Activated effector memory CD4-positive, alpha-beta T cell treated with Interleukin-2 at 50 U/mL for 16 hours (primary cell): ENCODE results near the gene VASP.
A peak's percentile ranks its signal among the peaks of the same experiment; 100 is the strongest.

Experiments
- DNase-seq: peaks from one replicate; pipeline ENCODE4 v3.0.0-alpha.2; 2020

The VASP gene

DNA sequence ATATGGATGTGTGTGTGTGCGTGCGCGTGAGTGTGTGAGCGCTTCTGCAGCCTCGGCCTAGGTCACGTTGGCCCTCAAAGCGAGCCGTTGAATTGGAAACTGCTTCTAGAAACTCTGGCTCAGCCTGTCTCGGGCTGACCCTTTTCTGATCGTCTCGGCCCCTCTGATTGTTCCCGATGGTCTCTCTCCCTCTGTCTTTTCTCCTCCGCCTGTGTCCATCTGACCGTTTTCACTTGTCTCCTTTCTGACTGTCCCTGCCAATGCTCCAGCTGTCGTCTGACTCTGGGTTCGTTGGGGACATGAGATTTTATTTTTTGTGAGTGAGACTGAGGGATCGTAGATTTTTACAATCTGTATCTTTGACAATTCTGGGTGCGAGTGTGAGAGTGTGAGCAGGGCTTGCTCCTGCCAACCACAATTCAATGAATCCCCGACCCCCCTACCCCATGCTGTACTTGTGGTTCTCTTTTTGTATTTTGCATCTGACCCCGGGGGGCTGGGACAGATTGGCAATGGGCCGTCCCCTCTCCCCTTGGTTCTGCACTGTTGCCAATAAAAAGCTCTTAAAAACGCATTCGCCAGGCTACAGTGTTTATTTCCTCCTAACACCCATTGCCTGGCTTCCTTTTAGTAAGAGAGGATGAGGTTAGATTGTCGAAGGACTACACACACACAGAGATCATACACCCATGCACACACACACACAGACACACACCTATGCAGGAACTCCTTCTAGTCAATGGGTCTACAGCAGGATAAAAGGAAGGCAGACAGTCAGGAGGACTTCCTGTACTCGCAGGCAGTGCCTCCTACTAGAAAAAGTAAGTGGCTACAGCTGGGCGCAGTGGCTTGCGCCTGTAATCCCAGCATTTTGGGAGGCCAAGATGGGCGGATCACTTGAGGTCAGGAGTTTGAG, 32.4 kb upstream of the VASP start:
- DNase-seq, result no peak

DNA sequence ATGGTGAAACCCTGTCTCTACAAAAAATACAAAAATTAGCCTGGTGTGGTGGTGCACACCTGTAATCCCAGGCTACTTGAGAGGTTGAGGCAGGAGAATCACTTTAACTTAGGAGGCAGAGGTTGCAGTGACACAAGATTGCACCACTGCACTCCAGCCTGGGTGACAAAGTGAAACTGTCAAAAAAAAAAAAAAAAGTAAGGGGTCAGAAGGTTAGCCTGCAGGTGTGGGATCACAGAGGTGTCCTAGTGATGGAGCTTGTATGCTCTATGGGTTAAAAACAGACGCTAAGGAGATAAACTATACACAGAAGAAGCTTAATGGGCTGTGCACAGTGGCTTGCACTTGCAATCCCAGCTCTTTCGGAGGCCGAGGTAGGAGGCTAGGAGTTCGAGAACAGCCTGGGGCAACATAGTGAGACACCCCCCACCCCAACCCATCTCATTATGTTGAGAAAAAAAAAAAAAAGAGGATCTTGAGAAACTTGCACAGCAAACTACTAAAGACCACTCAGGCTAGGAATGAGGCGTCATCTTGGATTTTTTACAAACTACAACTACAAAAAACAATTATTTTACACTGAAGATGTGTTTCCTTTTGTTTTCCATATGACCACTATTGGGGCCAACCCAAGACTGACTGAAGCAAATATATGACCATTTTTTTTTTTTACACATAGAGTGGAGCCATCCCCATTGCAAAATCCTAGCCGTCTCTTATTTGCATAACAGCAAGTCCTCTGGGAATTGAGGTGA, 31.6 kb upstream of the VASP start:
- DNase-seq, result no peak

DNA sequence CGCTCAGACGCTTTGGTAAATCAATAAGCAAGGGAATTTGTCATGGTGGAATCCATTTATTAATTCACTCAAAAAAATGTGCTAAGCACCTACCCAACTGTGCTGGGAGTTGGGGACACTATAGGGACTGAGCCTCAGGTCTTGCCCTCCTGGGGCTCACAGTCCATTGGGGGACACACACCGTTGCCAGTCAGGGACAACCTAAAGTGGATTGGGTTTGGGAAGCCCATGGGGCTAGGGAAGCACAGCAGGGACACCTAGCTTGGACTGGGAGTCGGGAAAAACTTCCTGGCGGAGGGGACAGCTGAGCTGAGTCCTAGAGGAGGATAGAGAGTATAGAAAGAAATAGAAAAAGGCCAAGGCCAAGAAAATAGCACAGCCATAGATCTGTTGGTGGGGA, 31.0 kb upstream of the VASP start:
- no peak for DNase-seq

GRCh38 chr19:45477186-45477585, 30.1 kb upstream of the VASP start:
- no peak for DNase-seq

GRCh38 chr19:45477713-45478453, 29.4 kb upstream of the VASP start:
- DNase-seq, result no peak

DNA sequence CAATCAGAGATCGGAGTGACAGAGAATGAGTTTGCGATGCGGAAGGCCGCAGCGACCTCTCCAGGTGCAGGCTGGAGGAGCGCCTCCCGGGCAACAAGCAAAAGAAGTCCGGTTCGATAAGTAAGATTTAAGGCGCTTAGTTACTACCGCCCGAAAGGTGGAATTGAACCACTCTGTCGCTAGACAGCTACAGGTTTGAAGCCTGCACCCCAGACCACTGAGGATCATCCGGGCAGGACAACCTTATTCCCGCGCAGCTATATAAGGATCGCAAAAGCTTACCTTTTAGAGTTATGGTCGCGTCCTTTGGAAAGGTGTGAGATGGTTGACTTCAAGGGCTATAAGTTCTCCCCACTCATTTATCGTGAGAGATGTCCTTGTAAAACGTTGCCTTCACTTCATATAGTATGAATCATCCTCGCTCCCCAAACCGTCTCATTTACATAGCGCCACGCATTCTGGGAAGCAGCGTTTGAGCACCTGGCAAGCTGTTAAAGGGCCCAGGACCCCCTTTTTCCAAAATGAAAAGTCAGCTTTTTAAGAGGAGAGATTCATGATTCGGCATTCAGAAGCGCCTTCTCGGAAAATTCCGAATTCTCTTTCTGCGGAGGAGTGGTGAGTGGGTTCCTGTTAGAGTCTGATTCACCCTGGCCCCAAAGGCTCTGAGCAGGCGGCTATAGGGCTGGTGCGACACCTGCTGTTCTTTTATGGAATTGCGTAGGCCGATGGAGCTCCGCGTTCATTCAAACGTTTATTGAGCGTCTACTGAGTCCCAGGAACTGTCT, 28.6 kb upstream of the VASP start:
- peak; percentile 82 for DNase-seq

DNA sequence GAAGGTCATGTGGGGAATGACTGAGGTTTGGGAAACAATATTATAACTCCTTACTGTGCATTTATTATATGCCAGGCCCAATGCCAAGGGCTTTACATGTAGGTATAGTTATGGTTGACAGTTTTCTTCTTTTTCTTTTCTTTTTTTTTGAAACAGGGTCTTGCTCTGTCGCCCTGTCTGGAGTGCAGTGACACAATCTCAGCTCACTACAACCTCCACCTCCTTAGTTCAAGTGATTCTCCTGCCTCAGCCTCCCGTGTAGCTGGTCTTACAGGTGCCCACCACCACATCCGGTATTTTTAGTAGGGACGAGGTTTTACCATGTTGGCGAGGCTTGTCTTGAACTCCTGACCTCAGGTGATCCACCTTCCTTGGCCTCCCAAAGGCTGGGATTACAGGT, 24.2 kb upstream of the VASP start:
- DNase-seq, result no peak

GRCh38 chr19:45484273-45484945, 22.9 kb upstream of the VASP start:
- no peak for DNase-seq

DNA sequence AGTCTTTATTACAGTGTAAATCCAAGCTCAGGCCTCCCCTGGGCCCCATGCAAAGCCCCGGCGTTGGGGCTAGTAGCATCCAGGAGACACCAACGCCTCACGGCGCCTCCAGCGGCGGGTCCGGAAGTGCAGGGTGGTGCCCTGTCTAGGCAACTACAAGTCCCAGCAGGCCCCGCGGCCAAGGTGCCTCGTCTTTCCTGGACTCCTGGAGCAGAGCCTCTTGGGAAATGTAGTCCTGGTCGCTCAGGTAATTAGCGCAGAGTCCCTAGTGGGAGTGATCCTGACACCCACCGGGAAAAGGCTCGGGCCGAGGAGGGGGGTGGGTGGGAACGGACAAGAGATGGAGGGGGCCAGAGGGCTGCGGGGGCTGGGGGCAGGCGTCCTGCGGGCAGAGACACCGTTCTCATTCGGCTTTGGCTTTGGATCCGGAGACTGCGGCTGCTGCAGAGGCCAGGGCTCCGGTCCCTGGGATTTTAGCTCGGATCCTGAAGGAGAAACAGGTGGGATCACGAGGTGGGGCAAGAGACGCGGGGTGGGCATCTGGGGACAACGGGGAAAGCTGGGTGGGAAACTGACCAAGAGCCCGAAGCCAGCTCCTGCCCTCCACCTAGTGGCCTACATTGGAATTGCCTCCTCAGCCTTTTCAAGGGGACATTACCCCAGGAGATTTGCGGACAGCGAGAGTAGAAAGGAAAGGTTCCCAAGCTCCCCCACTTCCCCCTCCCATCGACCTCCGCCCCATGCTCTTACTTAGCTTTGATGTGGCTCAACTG, 21.8 kb upstream of the VASP start:
- peak; percentile 91 for DNase-seq

DNA sequence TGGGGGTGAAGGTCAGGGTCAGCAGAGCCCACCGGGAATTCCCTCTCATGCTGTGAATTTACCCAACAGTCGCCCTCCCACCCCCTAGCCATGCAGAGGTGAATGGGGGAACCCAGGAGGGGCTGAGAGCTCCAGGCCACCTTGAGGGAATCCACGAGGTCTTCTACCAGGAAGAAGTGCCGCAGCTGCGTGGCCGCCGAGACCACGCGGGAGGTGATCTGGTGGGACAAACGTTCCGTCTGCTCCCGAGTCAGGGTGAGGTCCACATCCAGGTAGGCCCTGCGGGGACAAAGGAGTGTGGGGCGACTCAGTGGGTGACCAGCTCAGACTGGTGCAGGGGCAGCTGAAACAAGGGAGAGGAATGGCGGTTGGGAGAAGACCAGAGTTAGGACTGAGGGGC, 18.6 kb upstream of the VASP start:
- no peak for DNase-seq

GRCh38 chr19:45489216-45489855, 17.9 kb upstream of the VASP start:
- DNase-seq, result no peak

GRCh38 chr19:45492137-45492626, 15.1 kb upstream of the VASP start:
- no peak for DNase-seq

- no peak for DNase-seq
Measured at GRCh38 chr19:45492627-45493470, 14.4 kb upstream of the VASP start.

DNA sequence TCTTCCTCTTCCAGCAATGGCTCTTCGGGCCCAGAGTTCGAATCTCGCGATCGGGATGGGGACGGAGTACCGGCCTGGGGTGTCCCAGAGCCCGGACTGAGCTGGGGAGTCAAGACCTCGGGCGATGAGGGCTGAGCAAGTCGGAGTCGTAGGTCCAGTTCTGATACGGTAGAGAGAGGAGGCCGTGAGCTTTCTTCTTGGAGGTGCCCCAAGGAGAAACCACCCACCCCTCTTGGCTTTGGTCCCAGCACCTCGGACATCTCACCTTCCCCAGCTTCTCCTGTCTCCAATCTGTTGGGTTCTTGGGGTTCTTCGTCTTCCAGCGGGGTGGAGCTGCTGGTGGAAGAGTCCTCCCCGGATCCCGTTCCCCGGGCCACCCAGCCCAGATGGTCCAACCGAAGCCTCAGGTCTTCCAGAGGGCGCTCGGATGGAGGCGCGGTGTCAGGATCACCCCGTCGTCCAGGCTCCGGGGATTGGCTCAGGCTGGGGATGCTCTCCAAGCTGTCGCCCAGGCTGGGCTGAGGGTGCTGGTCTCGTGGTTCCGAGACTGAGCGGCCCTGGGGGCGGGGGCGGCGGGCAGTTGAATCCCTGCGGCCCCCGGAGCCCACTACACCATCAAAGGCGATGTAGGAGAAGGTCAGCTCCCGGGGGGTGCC, 12.9 kb upstream of the VASP start:
- no peak for DNase-seq

DNA sequence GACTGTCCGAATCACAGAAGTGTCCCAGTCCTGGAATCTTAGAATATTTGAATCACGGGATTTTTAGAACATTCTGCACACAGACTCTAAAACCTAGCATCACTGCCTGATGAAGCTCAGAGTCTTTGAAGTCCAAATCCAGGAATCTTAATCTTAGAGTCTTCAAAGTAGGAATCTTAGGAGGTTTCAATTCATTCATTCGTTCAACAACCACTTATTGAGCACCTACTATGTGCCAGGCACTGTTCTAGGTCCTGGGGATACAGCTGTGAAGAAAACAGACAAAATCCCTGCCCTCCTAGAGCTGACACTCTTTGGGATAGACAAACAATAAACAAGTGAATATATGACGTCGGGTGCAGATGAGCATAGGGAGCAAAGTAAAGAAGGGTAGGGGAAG, 12.1 kb upstream of the VASP start:
- no peak for DNase-seq

GRCh38 chr19:45496349-45496953, 10.8 kb upstream of the VASP start:
- DNase-seq, result peak; percentile 27

DNA sequence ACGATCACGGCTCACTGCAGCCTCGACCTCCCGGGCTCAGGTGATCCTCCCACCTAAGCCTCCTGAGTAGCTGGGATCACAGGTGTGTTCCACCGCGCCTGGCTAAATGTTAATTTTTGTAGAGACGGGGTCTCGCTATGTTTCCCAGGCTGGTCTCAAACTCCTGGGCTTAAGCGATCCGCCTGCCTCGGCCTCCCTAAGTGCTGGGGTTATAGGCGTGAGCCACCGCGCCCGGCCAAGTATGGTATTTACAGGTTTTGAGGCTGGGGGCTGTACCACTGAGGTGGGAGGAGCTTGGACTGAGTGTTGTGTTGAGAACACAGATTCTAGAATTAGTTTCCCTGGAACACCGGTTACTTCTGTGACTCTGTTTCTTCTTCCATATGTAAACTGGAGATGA, 9.5 kb upstream of the VASP start:
- no peak for DNase-seq

DNA sequence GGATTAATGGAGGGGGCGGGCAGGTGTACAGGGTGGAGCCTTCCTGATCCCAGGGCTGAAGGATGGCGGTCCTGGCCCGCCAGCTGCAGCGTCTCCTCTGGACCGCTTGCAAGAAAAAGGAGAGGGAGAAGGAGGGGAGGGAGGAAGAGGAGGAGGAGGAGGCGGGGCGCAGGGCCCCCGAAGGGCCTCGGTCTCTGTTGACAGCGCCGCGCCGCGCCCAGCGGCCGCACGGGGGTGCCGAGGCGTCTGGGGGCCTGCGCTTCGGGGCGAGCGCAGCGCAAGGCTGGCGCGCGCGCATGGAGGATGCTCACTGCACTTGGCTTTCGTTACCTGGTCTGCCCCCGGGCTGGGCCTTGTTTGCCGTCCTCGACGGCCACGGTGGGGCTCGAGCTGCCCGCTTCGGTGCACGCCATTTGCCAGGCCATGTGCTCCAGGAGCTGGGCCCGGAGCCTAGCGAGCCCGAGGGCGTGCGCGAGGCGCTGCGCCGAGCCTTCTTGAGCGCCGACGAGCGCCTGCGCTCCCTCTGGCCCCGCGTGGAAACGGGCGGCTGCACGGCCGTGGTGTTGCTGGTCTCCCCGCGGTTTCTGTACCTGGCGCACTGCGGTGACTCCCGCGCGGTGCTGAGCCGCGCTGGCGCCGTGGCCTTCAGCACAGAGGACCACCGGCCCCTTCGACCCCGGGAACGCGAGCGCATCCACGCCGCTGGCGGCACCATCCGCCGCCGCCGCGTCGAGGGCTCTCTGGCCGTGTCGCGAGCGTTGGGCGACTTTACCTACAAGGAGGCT, 8.7 kb upstream of the VASP start, which contains the start of gene PPM1N:
PPM1N (plus strand) TSS at position 33 of the 785 bp plus-strand sequence; CDS start at position 63, 30 bp downstream.
- peak; percentile 59 for DNase-seq
